GM12878 (cell line): Measurements from ENCODE around the gene NNAT. TPM values are rescaled to one million over a fixed set of nuclear protein-coding genes. Genes with fewer than 3 reads are reported as not detected.
"Not testable (repeated sequence)": the region's sequence is repeated elsewhere in the genome, so short reads cannot be mapped to it uniquely, and the experiment has no call there.

Source experiments
- ATAC-seq: fragments of 200-7000 bp; cut with Tn5 transposase; 3 replicates; pipeline ENCODE4 v1.9.1; 2020; ENCODE audit warnings: mild to moderate bottlenecking, moderate library complexity
- BruUV-seq: library from RNA; stranded (reverse); fragments of 400-500 nt; replicated peaks from 2 replicates; lab custom pipeline; 2021; lab: Mats Ljungman, UMichigan
- CTCF ChIA-PET: fragments of 300-600 bp; sonication (Branson Sonifier 250); formaldehyde crosslinking; extraction: SDS; loops from one replicate; lab custom pipeline; 2021; ENCODE audit warnings: inconsistent platforms; lab: Yijun Ruan, JAX
- POLR2A ChIA-PET: fragments of 350-600 bp; formaldehyde crosslinking; extraction: SDS; loops from one replicate; lab custom pipeline; 2021; ENCODE audit warnings: inconsistent platforms; lab: Charles Lee
- RAD21 ChIA-PET: fragments of 300-600 bp; sonication (Branson Sonifier 250); formaldehyde crosslinking; loops from one replicate; lab custom pipeline; 2023; ENCODE audit warnings: antibody characterized with exemption; ENCODE audit not compliant: unreplicated experiment; lab: Charles Lee
- SMC1A ChIA-PET: fragments of 300-600 bp; sonication (Branson Sonifier 250); formaldehyde crosslinking; loops from one replicate; lab custom pipeline; 2023; ENCODE audit not compliant: unreplicated experiment, uncharacterized antibody; lab: Charles Lee
- DNase-seq: peaks from one replicate; pipeline ENCODE4 v3.0.0-alpha.2; 2011; ENCODE audit warnings: low read depth, low spot score
- FAIRE-seq: peaks from 3 replicates; lab custom pipeline; 2011; peaks lifted over from hg19 to GRCh38; lab: Jason Lieb, UNC
- H2AFZ ChIP-seq: 2 replicates; pipeline ENCODE4 v1.6.0; 2011; ENCODE audit warnings: low read depth, low read length, control low read depth; ENCODE audit not compliant: control insufficient read depth
- H3K27ac ChIP-seq: 2 replicates; pipeline ENCODE4 v1.5.1; 2011; ENCODE audit warnings: control low read depth; ENCODE audit not compliant: control insufficient read depth, insufficient read depth
- H3K27me3 ChIP-seq, 2 experiments: replicated peaks in 1 of 2; 2 replicates each; pipeline versions ENCODE4 v1.6.0 to v1.6.1; 2011; ENCODE audit warnings: low read length in 1 of 2; ENCODE audit not compliant: control insufficient read depth in 2 of 2, insufficient read depth in 2 of 2
- H3K36me3 ChIP-seq, 2 experiments: 2 replicates each; pipeline ENCODE4 v1.5.1; 2011; ENCODE audit warnings: low read length in 1 of 2; ENCODE audit not compliant: control insufficient read depth in 2 of 2, insufficient read depth in 2 of 2
- H3K4me1 ChIP-seq: 2 replicates; pipeline ENCODE4 v1.6.1; 2011; ENCODE audit warnings: mild to moderate bottlenecking, low read length, moderate library complexity, mixed read lengths; ENCODE audit not compliant: control insufficient read depth, insufficient read depth
- H3K4me2 ChIP-seq: 2 replicates; pipeline ENCODE4 v1.6.0; 2011; ENCODE audit warnings: control low read depth; ENCODE audit not compliant: control insufficient read depth, insufficient read depth
- H3K4me3 ChIP-seq: fragments of 200-600 bp; sonication (generic); 2 replicates; pipeline ENCODE4 v1.5.1; 2016
- H3K79me2 ChIP-seq: 2 replicates; pipeline ENCODE4 v1.6.0; 2011; ENCODE audit warnings: low read length; ENCODE audit not compliant: control insufficient read depth, insufficient read depth
- H3K9ac ChIP-seq: 2 replicates; pipeline ENCODE4 v1.8.0; 2011; ENCODE audit warnings: low read length, control low read depth, mixed read lengths; ENCODE audit not compliant: control insufficient read depth, insufficient read depth
- H3K9me3 ChIP-seq: replicated peaks from 3 replicates; pipeline ENCODE4 v1.5.1; 2011; ENCODE audit warnings: mild to moderate bottlenecking, low read length; ENCODE audit not compliant: control insufficient read depth, insufficient read depth
- H4K20me1 ChIP-seq: 2 replicates; pipeline ENCODE4 v1.6.0; 2011; ENCODE audit not compliant: control insufficient read depth, insufficient read depth
- IKZF2 ChIP-seq, 2 experiments: fragments of 450-650 bp; IDR thresholded peaks; 2 replicates each; pipeline ENCODE4 v1.6.1; 2017; ENCODE audit warnings: mild to moderate bottlenecking in 2 of 2, moderate library complexity in 2 of 2
- RCOR1 ChIP-seq: conservative IDR thresholded peaks from 2 replicates; pipeline ENCODE4 v1.6.1; 2012; ENCODE audit warnings: low read depth, low read length, improper control_type of control experiment
- TARDBP ChIP-seq: IDR thresholded peaks from 2 replicates; pipeline ENCODE4 v1.6.1; 2016; ENCODE audit warnings: borderline replicate concordance
- ZNF274 ChIP-seq: IDR thresholded peaks from one replicate; pipeline ENCODE4 v1.8.0; 2011; ENCODE audit not compliant: insufficient read length, insufficient read depth
- WGBS: methylation state at CpG from one replicate; pipeline ENCODE4 v1.1.6; 2016; ENCODE audit warnings: low lambda C conversion rate; ENCODE audit not compliant: insufficient replicate concordance, insufficient coverage; ENCODE audit errors: missing lambda C conversion rate; 5-methylcytosine and 5-hydroxymethylcytosine counted together
- in situ Hi-C: fragments of 300-500 bp; cut with MboI; formaldehyde crosslinking; loops from 9 replicates; pipeline ENCODE4 v1.14.3; 2018; ENCODE audit warnings: mixed read lengths
- intact Hi-C: fragments of 100-400 bp; cut with micrococcal nuclease; formaldehyde crosslinking; loops from one replicate; pipeline ENCODE4 v1.14.2; 2022; ENCODE audit not compliant: unreplicated experiment
- polyA plus RNA-seq, 11 experiments: library from polyadenylated mRNA; depleted of rRNA in 4 of 11; unstranded in 6 of 11; stranded (reverse) in 5 of 11; fragments of >200 nt; fragmentation: Nextera tagmentation in 4 of 11; fragmentation: Illumina TruSeq in 1 of 11; extraction: Ambion mirVana in 4 of 11; extraction: Trizol in 1 of 11; gene quantifications; 1 replicate in 1 of 11; 2 replicates in 10 of 11; pipeline versions ENCODE4 v1.2.1 to v1.2.3, GENCODE V29; 2011 to 2016; ENCODE audit warnings: inconsistent platforms in 2 of 11, missing spikeins in 2 of 11, low read depth in 1 of 11
- total RNA-seq, 4 experiments: library from RNA; depleted of rRNA in 3 of 4; stranded (reverse); fragments of >200 nt in 3 of 4; fragmentation: Illumina TruSeq in 1 of 4; extraction: Trizol in 1 of 4; gene quantifications; 2 replicates each; pipeline versions ENCODE4 v1.2.1 to v1.2.3, GENCODE V29; 2013 to 2021
- TF ChIP-seq, protein P1 (sequence below): IDR thresholded peaks from 2 replicates; pipeline ENCODE4 v1.6.1; 2011; ENCODE audit warnings: low read depth, mild to moderate bottlenecking, low read length, moderate library complexity, borderline replicate concordance; ENCODE audit errors: extremely low read depth

Gene NNAT
- total and polyA plus RNA-seq, 10 of the 15 experiments (the other 5 are each of a cell fraction or from before 2014, with no cell fraction given), result 0.22 to 0.99 (median 0.42) TPM; not detected in 7

DNA sequence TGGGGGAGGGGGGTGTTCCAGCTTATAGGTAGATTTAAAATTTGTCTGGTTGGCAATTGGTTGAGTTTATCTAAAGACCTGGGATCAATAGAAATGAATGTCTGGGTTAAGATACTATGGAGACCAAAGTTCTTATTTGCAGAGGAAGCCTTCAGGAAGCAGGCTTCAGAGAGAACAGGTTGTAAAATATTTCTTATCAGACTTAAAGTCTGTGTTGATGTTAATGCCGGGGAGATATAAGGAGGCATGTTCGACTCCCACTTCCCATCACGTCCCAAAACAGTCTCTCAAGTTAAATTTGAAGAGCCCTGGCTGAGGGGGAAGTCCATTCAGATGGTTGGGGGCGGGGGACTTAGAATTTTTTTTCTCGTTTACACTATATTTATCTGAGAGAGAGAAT, 19.0 kb downstream of the NNAT start:
- FAIRE-seq, result no peak
- BruUV-seq, result no TSS peak

GRCh38 chr20:37540838-37541237, 19.8 kb downstream of the NNAT start:
- H3K4me2 ChIP-seq, FAIRE-seq, H4K20me1 ChIP-seq, DNase-seq, H3K79me2 ChIP-seq, H3K4me3 ChIP-seq, H2AFZ ChIP-seq, intact Hi-C loops, BruUV-seq, H3K27me3 ChIP-seq, in situ Hi-C loops, H3K9ac ChIP-seq, H3K9me3 ChIP-seq, ATAC-seq, H3K4me1 ChIP-seq, H3K36me3 ChIP-seq, H3K27ac ChIP-seq: not testable (repeated sequence)
- SMC1A ChIA-PET, result interaction anchor here (0.6 to 1.8 kb wide), 3 partner anchors 8 to 433 kb away, joined by 3 to 6 read pairs (median 4); no protein-coding TSS in a partner anchor
- WGBS, result 14% methylated on average over 1 of the region's 1 CpG
- POLR2A ChIA-PET, result interaction anchor here (0.6 to 0.7 kb wide), 2 partner anchors 209 to 493 kb away, joined by 4 to 5 read pairs; partner anchors contain the start of gene RPRD1B
- CTCF ChIA-PET, result interaction anchor here (0.7 to 2.1 kb wide), 3 partner anchors 340 to 773 kb away, joined by 3 to 5 read pairs (median 4); no protein-coding TSS in a partner anchor
- RAD21 ChIA-PET, result interaction anchor here (0.9 kb wide), 1 partner anchor 270 kb away, joined by 4 read pairs; no protein-coding TSS in a partner anchor

More for the DNA sequence above, 19.0 kb downstream of the NNAT start:
- RAD21 ChIA-PET, result no interaction called here
- no peaks in the 10 kb centered on the region for H3K36me3 ChIP-seq
- no peak for ATAC-seq
- no peaks in the 10 kb centered on the region; the same call in 2 of the 3 replicates for H3K9me3 ChIP-seq
- peaks cover 10% of the 10 kb centered on the region for H3K4me1 ChIP-seq
- SMC1A ChIA-PET, result interaction anchor here (0.7 kb wide), 1 partner anchor 347 kb away, joined by 4 read pairs; no protein-coding TSS in a partner anchor
- no peak overlapping the region for H3K4me3 ChIP-seq
- H3K9ac ChIP-seq, result no peak overlapping the region
- CTCF ChIA-PET, result interaction anchor here (1.4 kb wide), 1 partner anchor 348 kb away, joined by 5 read pairs; no protein-coding TSS in a partner anchor
- 8% methylated on average over 5 of the region's 5 CpGs for WGBS
- H3K79me2 ChIP-seq, result no peaks in the 10 kb centered on the region
- no peak overlapping the region for H3K4me2 ChIP-seq
- H2AFZ ChIP-seq, result no peak overlapping the region
- no peak overlapping the region for H3K27ac ChIP-seq
- in situ Hi-C loops (no loop called here), intact Hi-C loops (no loop called here)
- no peaks in the 10 kb centered on the region for H3K27me3 ChIP-seq
- no peak for DNase-seq
- POLR2A ChIA-PET, result interaction anchor here (0.7 to 0.9 kb wide), 2 partner anchors 269 to 350 kb away, joined by 3 read pairs; no protein-coding TSS in a partner anchor
- TF ChIP-seq RCOR1 (no peak), IKZF2 (IDR thresholded peaks at IDR 0.05) (no peak), TARDBP (no peak), ZNF274 (no peak)
- TF ChIP-seq, protein P1, sequence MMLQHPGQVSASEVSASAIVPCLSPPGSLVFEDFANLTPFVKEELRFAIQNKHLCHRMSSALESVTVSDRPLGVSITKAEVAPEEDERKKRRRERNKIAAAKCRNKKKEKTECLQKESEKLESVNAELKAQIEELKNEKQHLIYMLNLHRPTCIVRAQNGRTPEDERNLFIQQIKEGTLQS, result no peak
- TF ChIP-seq, all 136 proteins: peak for 0
- no peaks in the 10 kb centered on the region for H4K20me1 ChIP-seq
